Type B pancreatic cell (in vitro differentiated cells): ENCODE measurements around the gene NFASC. TPM values are rescaled to one million over a fixed set of nuclear protein-coding genes. Genes with fewer than 3 reads are reported as not detected.

ENCODE experiments used
- DNase-seq: peaks from one replicate; pipeline ENCODE4 v3.0.0; 2021; ENCODE audit warnings: mixed read lengths; ENCODE audit not compliant: unreplicated experiment; ENCODE audit errors: extremely low spot score
- H3K27ac Mint-ChIP-seq: 2 replicates; pipeline ENCODE4 v1.8.0; 2021; ENCODE audit warnings: mild to moderate bottlenecking, mixed read lengths
- H3K27me3 Mint-ChIP-seq: 2 replicates; pipeline ENCODE4 v1.8.0; 2021; ENCODE audit warnings: mixed read lengths
- H3K36me3 Mint-ChIP-seq: 2 replicates; pipeline ENCODE4 v1.8.0; 2021; ENCODE audit warnings: mixed read lengths
- H3K4me1 Mint-ChIP-seq: one replicate; pipeline ENCODE4 v1.8.0; 2021; ENCODE audit warnings: mixed read lengths; ENCODE audit not compliant: unreplicated experiment
- H3K4me3 Mint-ChIP-seq: 2 replicates; pipeline ENCODE4 v1.8.0; 2021; ENCODE audit warnings: mild to moderate bottlenecking, mixed read lengths
- H3K9me3 Mint-ChIP-seq: 2 replicates; pipeline ENCODE4 v1.8.0; 2021; ENCODE audit warnings: mixed read lengths
- total RNA-seq: library from RNA; stranded (reverse); gene quantifications from 2 replicates; pipeline ENCODE4 v1.2.1, GENCODE V29; 2021; ENCODE audit warnings: low replicate concordance
- TF ChIP-seq, protein P1 (sequence below): fragments of 200-600 bp; sonication (generic); conservative IDR thresholded peaks from 2 replicates; pipeline ENCODE4 v1.5.0; 2021; ENCODE audit warnings: antibody characterized with exemption, mild to moderate bottlenecking

Gene NFASC
- total RNA-seq, 1 donor from 2014 or later = 16.4 TPM

DNA sequence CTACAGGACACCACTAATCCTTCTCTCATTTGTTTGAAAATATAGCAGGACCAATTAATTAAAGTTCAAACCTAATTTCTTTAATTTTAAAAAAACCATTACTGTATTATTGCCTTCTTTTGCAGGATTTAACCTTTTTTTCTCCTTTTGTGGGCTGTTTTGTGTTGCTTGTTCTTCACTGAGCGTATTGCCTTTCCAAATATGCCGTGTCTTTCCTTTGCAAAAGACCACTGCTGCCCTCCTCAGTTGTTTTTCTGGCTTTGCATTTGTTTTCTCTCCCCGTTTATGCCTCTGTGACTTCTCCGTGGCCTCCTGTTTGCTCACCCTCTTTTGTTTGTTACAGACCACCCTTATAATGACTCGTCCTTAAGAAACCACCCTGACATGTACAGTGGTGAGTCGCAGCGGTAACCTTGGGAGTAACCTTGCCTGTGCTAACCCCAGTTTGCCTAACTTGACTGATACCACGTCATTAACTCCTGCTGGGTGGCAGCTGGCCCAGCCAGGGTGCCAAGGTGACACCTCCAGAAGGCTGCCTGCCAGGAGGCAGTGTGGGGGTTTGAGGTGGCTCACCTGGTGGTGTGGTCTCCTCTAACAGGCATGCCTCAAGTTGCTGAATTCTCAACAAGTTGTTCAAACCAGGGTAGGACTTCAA, 91.2 kb downstream of the NFASC start:
- H3K27me3 Mint-ChIP-seq = peaks cover 85% of the 10 kb centered on the region
- TF ChIP-seq, protein P1, sequence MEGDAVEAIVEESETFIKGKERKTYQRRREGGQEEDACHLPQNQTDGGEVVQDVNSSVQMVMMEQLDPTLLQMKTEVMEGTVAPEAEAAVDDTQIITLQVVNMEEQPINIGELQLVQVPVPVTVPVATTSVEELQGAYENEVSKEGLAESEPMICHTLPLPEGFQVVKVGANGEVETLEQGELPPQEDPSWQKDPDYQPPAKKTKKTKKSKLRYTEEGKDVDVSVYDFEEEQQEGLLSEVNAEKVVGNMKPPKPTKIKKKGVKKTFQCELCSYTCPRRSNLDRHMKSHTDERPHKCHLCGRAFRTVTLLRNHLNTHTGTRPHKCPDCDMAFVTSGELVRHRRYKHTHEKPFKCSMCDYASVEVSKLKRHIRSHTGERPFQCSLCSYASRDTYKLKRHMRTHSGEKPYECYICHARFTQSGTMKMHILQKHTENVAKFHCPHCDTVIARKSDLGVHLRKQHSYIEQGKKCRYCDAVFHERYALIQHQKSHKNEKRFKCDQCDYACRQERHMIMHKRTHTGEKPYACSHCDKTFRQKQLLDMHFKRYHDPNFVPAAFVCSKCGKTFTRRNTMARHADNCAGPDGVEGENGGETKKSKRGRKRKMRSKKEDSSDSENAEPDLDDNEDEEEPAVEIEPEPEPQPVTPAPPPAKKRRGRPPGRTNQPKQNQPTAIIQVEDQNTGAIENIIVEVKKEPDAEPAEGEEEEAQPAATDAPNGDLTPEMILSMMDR = peak; percentile 23
- H3K27ac Mint-ChIP-seq = no peak overlapping the region
- H3K4me1 Mint-ChIP-seq = no peaks in the 10 kb centered on the region
- no peak for DNase-seq
- H3K9me3 Mint-ChIP-seq = no peaks in the 10 kb centered on the region
- H3K36me3 Mint-ChIP-seq = no peaks in the 10 kb centered on the region
- no peak overlapping the region for H3K4me3 Mint-ChIP-seq

DNA sequence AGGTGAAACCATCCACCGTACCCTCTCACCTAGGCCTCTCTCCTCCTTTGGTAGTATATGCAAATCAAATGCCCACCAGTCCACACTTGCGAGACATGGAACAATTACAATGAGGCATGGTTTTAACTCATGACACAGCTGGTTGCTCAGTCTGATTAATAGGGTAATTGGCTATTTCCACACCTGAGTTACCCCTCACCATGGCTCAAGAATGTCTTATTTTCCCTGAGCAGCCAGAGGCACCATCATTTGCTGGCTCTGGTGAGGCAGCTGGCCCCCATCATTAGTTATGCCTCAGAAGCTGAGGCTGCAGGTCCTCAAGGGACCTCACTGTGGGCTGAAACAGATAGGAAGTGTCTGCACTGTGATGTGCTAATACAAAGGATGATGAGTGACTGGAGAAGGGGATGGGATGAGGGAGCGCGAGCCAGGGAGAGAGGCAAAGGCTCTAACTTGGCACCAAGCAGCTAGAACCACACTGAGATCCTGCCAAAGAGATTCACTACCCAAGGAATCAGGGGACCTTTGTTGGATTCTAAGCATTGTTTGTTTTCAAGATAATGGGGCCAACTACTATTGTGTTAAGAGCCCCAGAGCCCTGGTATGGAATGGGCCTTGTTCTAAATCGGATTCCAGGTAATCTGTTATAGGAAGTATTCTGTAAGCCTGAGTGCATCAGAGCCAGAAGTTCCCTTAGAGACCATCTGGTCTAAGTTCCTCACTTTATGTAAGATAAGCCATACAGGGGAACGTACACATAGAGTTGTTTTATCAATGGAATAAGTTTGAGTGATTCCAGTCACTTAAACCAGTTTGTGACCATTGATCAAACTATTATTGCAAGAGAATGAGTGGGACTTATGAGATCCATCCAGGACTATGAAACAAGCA, 92.3 kb downstream of the NFASC start:
- Mint-ChIP-seq H3K9me3 (no peaks in the 10 kb centered on the region), H3K4me3 (no peak overlapping the region), H3K36me3 (no peaks in the 10 kb centered on the region), H3K4me1 (no peaks in the 10 kb centered on the region), H3K27ac (no peak overlapping the region), H3K27me3 (peaks cover 83% of the 10 kb centered on the region)
- TF ChIP-seq, protein P1 = no peak
- DNase-seq = no peak

DNA sequence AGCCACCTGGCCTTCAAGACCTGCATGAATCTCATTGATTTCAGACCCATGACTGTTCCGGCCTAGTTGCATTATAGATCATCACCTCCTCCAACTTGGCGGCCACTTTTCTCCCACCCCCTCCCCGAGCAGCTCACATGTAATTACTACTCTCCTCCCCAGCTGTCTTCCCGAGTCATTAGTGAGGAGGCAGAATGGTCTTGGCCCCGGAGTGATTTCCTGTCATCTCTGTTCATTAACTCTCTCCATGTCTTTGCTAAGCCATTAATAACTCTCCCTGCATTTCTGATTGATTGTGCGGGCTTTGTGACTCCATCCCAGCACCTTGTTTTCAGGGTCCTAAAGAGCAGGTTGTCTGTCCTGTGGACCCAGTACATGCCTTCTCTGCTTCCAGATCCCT, 96.8 kb downstream of the NFASC start:
- Mint-ChIP-seq H3K27me3 (peaks cover 84% of the 10 kb centered on the region), H3K4me3 (no peak overlapping the region), H3K4me1 (no peaks in the 10 kb centered on the region), H3K27ac (no peak overlapping the region), H3K9me3 (no peaks in the 10 kb centered on the region), H3K36me3 (no peaks in the 10 kb centered on the region)
- TF ChIP-seq, protein P1 = no peak
- no peak for DNase-seq

DNA sequence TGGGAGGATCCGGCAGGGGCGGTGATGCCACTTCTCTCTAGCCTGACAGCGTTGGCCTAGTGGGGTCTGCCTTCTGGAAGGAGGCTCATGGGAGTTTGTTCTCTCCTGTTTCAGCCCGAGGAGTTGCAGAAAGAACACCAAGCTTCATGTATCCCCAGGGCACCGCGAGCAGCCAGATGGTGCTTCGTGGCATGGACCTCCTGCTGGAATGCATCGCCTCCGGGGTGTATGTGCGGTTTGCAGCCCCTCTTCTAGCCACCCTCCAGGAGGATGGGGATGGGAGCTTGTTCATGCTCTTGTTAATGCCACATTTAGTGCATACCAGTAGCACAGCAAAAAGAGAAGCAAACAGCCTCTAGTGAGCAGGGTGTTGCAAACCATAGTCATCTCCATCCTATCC, 97.5 kb downstream of the NFASC start:
- no peak for DNase-seq
- H3K4me1 Mint-ChIP-seq = no peaks in the 10 kb centered on the region
- no peak overlapping the region for H3K4me3 Mint-ChIP-seq
- TF ChIP-seq, protein P1 = no peak
- no peaks in the 10 kb centered on the region for H3K36me3 Mint-ChIP-seq
- H3K27me3 Mint-ChIP-seq = peaks cover 83% of the 10 kb centered on the region
- H3K27ac Mint-ChIP-seq = no peak overlapping the region
- no peaks in the 10 kb centered on the region for H3K9me3 Mint-ChIP-seq

DNA sequence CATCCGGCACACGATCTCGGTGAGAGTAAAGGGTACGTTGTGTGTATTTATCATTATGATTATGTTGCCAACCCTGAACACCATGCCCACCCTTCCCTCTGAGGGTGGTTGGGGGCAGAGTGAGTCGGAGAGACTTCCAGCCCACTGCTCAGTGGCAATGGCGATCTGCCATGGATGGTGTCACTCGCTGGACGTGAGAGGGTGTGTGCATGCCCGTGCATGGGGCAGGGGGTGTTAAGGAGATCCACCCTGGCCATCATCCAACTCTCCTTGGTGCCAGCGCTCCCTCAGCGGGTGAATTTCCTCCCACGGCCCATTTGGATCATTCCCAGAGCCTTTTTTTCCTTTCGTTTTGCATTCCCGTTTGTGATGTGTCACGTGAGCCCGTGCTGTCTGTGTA, 98.3 kb downstream of the NFASC start:
- H3K4me1 Mint-ChIP-seq = no peaks in the 10 kb centered on the region
- DNase-seq = no peak
- no peaks in the 10 kb centered on the region for H3K9me3 Mint-ChIP-seq
- TF ChIP-seq, protein P1 = no peak
- no peak overlapping the region for H3K4me3 Mint-ChIP-seq
- H3K36me3 Mint-ChIP-seq = no peaks in the 10 kb centered on the region
- H3K27me3 Mint-ChIP-seq = peaks cover 84% of the 10 kb centered on the region
- no peak overlapping the region for H3K27ac Mint-ChIP-seq
